ENCODE results near the gene FBXL17.

FBXL17 gene

GRCh38 chr5:108361239-108361638 is 20.7 kb downstream of the FBXL17 start:
- Histone ChIP-seq H3K9me3 (ENCODE audit: control insufficient read depth, insufficient read depth, low read length) (no peaks in the 10 kb centered on the region), H3K36me3 (ENCODE audit: insufficient read depth, low read length) (no peaks in the 10 kb centered on the region), H3K9ac (ENCODE audit: low read depth, low read length) (no peak overlapping the region)

GRCh38 chr5:108360280-108360679 is 21.6 kb downstream of the FBXL17 start:
- Histone ChIP-seq H3K9me3 (ENCODE audit: control insufficient read depth, insufficient read depth, low read length) (no peaks in the 10 kb centered on the region), H3K9ac (ENCODE audit: low read depth, low read length) (no peak overlapping the region), H3K4me1 (ENCODE audit: insufficient read depth, low read length) (no peaks in the 10 kb centered on the region; the same call in 1 of the 2 replicates), H3K36me3 (ENCODE audit: insufficient read depth, low read length) (no peaks in the 10 kb centered on the region)

More at GRCh38 chr5:108361239-108361638, 20.7 kb downstream of the FBXL17 start:
- H3K4me1 ChIP-seq (ENCODE audit: insufficient read depth, low read length): no peaks in the 10 kb centered on the region; the same call in 1 of the 2 replicates

GRCh38 chr5:108356286-108356685 is 25.6 kb downstream of the FBXL17 start:
- Histone ChIP-seq H3K4me1 (ENCODE audit: insufficient read depth, low read length) (no peaks in the 10 kb centered on the region), H3K36me3 (ENCODE audit: insufficient read depth, low read length) (no peaks in the 10 kb centered on the region), H3K9me3 (ENCODE audit: control insufficient read depth, insufficient read depth, low read length) (no peaks in the 10 kb centered on the region), H3K9ac (ENCODE audit: low read depth, low read length) (no peak overlapping the region)

- no peaks in the 10 kb centered on the region for H3K4me1 ChIP-seq (ENCODE audit: insufficient read depth, low read length)
- no peak overlapping the region for H3K9ac ChIP-seq (ENCODE audit: low read depth, low read length)
- no peaks in the 10 kb centered on the region for H3K9me3 ChIP-seq (ENCODE audit: control insufficient read depth, insufficient read depth, low read length)
- no peaks in the 10 kb centered on the region for H3K36me3 ChIP-seq (ENCODE audit: insufficient read depth, low read length)
These were observed 28.8 kb downstream of the FBXL17 start for GRCh38 chr5:108353087-108353486.

- Histone ChIP-seq H3K9ac (ENCODE audit: low read depth, low read length) (no peak overlapping the region), H3K9me3 (ENCODE audit: control insufficient read depth, insufficient read depth, low read length) (no peaks in the 10 kb centered on the region), H3K36me3 (ENCODE audit: insufficient read depth, low read length) (no peaks in the 10 kb centered on the region), H3K4me1 (ENCODE audit: insufficient read depth, low read length) (no peaks in the 10 kb centered on the region)
These were observed 36.2 kb downstream of the FBXL17 start for GRCh38 chr5:108345541-108346171.

GRCh38 chr5:108344103-108344822 is 37.6 kb downstream of the FBXL17 start:
- Histone ChIP-seq H3K9me3 (ENCODE audit: control insufficient read depth, insufficient read depth, low read length) (no peaks in the 10 kb centered on the region), H3K4me1 (ENCODE audit: insufficient read depth, low read length) (no peaks in the 10 kb centered on the region), H3K9ac (ENCODE audit: low read depth, low read length) (no peak overlapping the region), H3K36me3 (ENCODE audit: insufficient read depth, low read length) (no peaks in the 10 kb centered on the region)

GRCh38 chr5:108341866-108342265 is 40.0 kb downstream of the FBXL17 start:
- H3K9ac ChIP-seq (ENCODE audit: low read depth, low read length): no peak overlapping the region
- H3K9me3 ChIP-seq (ENCODE audit: control insufficient read depth, insufficient read depth, low read length): no peaks in the 10 kb centered on the region
- H3K4me1 ChIP-seq (ENCODE audit: insufficient read depth, low read length): no peaks in the 10 kb centered on the region
- no peaks in the 10 kb centered on the region for H3K36me3 ChIP-seq (ENCODE audit: insufficient read depth, low read length)

- no peaks in the 10 kb centered on the region for H3K9me3 ChIP-seq (ENCODE audit: control insufficient read depth, insufficient read depth, low read length)
- no peak overlapping the region for H3K9ac ChIP-seq (ENCODE audit: low read depth, low read length)
- no peaks in the 10 kb centered on the region for H3K4me1 ChIP-seq (ENCODE audit: insufficient read depth, low read length)
- no peaks in the 10 kb centered on the region for H3K36me3 ChIP-seq (ENCODE audit: insufficient read depth, low read length)
These were observed 41.8 kb downstream of the FBXL17 start for GRCh38 chr5:108340131-108340530.

GRCh38 chr5:108339220-108339619 is 42.7 kb downstream of the FBXL17 start:
- Histone ChIP-seq H3K9me3 (ENCODE audit: control insufficient read depth, insufficient read depth, low read length) (no peaks in the 10 kb centered on the region), H3K36me3 (ENCODE audit: insufficient read depth, low read length) (no peaks in the 10 kb centered on the region), H3K4me1 (ENCODE audit: insufficient read depth, low read length) (no peaks in the 10 kb centered on the region), H3K9ac (ENCODE audit: low read depth, low read length) (no peak overlapping the region)

GRCh38 chr5:108334225-108334624 is 47.7 kb downstream of the FBXL17 start:
- no peaks in the 10 kb centered on the region for H3K4me1 ChIP-seq (ENCODE audit: insufficient read depth, low read length)
- H3K36me3 ChIP-seq (ENCODE audit: insufficient read depth, low read length): no peaks in the 10 kb centered on the region
- no peaks in the 10 kb centered on the region for H3K9me3 ChIP-seq (ENCODE audit: control insufficient read depth, insufficient read depth, low read length)
- H3K9ac ChIP-seq (ENCODE audit: low read depth, low read length): no peak overlapping the region

- Histone ChIP-seq H3K9ac (ENCODE audit: low read depth, low read length) (no peak overlapping the region), H3K4me1 (ENCODE audit: insufficient read depth, low read length) (no peaks in the 10 kb centered on the region), H3K36me3 (ENCODE audit: insufficient read depth, low read length) (no peaks in the 10 kb centered on the region), H3K9me3 (ENCODE audit: control insufficient read depth, insufficient read depth, low read length) (no peaks in the 10 kb centered on the region)
These were observed 54.9 kb downstream of the FBXL17 start for GRCh38 chr5:108326982-108327381.

- H3K9me3 ChIP-seq (ENCODE audit: control insufficient read depth, insufficient read depth, low read length): no peaks in the 10 kb centered on the region
- H3K9ac ChIP-seq (ENCODE audit: low read depth, low read length): no peak overlapping the region
- no peaks in the 10 kb centered on the region for H3K4me1 ChIP-seq (ENCODE audit: insufficient read depth, low read length)
- H3K36me3 ChIP-seq (ENCODE audit: insufficient read depth, low read length): no peaks in the 10 kb centered on the region
These were observed 57.0 kb downstream of the FBXL17 start for GRCh38 chr5:108324886-108325285.

- H3K9ac ChIP-seq (ENCODE audit: low read depth, low read length): no peak overlapping the region
- no peaks in the 10 kb centered on the region for H3K9me3 ChIP-seq (ENCODE audit: control insufficient read depth, insufficient read depth, low read length)
- no peaks in the 10 kb centered on the region for H3K4me1 ChIP-seq (ENCODE audit: insufficient read depth, low read length)
- H3K36me3 ChIP-seq (ENCODE audit: insufficient read depth, low read length): no peaks in the 10 kb centered on the region
These were observed 60.6 kb downstream of the FBXL17 start for GRCh38 chr5:108321341-108321740.

GRCh38 chr5:108320231-108320630 is 61.7 kb downstream of the FBXL17 start:
- H3K36me3 ChIP-seq (ENCODE audit: insufficient read depth, low read length): no peaks in the 10 kb centered on the region
- no peaks in the 10 kb centered on the region for H3K9me3 ChIP-seq (ENCODE audit: control insufficient read depth, insufficient read depth, low read length)
- H3K9ac ChIP-seq (ENCODE audit: low read depth, low read length): no peak overlapping the region
- no peaks in the 10 kb centered on the region for H3K4me1 ChIP-seq (ENCODE audit: insufficient read depth, low read length)

GRCh38 chr5:108315829-108316228 is 66.1 kb downstream of the FBXL17 start:
- H3K9me3 ChIP-seq (ENCODE audit: control insufficient read depth, insufficient read depth, low read length): no peaks in the 10 kb centered on the region
- H3K4me1 ChIP-seq (ENCODE audit: insufficient read depth, low read length): no peaks in the 10 kb centered on the region
- H3K36me3 ChIP-seq (ENCODE audit: insufficient read depth, low read length): no peaks in the 10 kb centered on the region
- no peak overlapping the region for H3K9ac ChIP-seq (ENCODE audit: low read depth, low read length)

Data from ES-I3 (cell line).